HG03196 (cell line): ENCODE results near the gene EIPR1.

Experiments used
- ATAC-seq: cut with Tn5 transposase; IDR thresholded peaks from one replicate; pipeline ENCODE4 v1.9.1; 2021; ENCODE audit not compliant: unreplicated experiment

The EIPR1 gene

GRCh38 chr2:3141696-3142095, 235.9 kb downstream of the EIPR1 start:
- ATAC-seq: no peak

GRCh38 chr2:3139906-3140305, 237.7 kb downstream of the EIPR1 start:
- no peak for ATAC-seq
